Right forelimb (tissue), 1 donor: Measurements from ENCODE around the gene CEP131.
A peak's percentile ranks its signal among the peaks of the same experiment; 100 is the strongest.

ENCODE experiments used
- DNase-seq: peaks from one replicate; pipeline ENCODE4 v3.0.0-alpha.2; 2018

CEP131 gene

GRCh38 chr17:81143717-81144422 is 78.9 kb downstream of the CEP131 start:
- no peak for DNase-seq

- DNase-seq: no peak
These were observed 79.6 kb downstream of the CEP131 start for GRCh38 chr17:81143200-81143527.

GRCh38 chr17:81142301-81143199 is 80.2 kb downstream of the CEP131 start:
- peak; percentile 88 for DNase-seq

- DNase-seq: no peak
These were observed 82.1 kb downstream of the CEP131 start for GRCh38 chr17:81140695-81141094.

DNA sequence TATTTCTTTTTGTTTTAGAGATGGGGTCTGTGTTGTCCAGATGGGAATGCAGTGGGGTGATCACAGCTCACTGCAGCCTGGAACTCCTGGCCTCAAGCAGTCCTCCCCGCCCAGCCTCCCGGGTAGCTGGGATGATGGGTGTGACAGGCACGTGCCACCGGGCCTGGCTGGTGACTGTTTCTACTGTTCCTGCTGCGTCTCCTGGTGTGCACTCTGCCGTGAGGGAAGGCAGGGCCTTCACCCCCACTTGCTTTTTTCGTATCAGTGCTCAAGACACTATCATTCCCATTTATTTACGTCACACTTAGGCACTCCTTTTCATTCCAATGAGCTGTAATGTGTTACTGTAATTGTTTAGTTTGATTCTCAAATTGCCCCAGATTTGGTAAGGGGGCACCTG is 82.7 kb downstream of the CEP131 start:
- no peak for DNase-seq
